Stimulated activated memory B cell treated with anti-CD40 and anti-IgM and Interleukin-4, amounts not matched to agents 10 μg/mL and 1 μg/mL and 100 μg/mL, for 72 hours (primary cell): ENCODE results near the gene ARHGAP15.

Experiments
- ATAC-seq: fragments of 150-1000 bp; cut with Tn5 transposase; 2 replicates; pipeline ENCODE4 v1.10.0; 2021
- H3K27ac Mint-ChIP-seq: one replicate; pipeline ENCODE4 v1.8.0; 2022; ENCODE audit warnings: mild to moderate bottlenecking, mixed read lengths
- H3K27me3 Mint-ChIP-seq: one replicate; pipeline ENCODE4 v1.8.0; 2022; ENCODE audit warnings: mixed read lengths
- H3K36me3 Mint-ChIP-seq: one replicate; pipeline ENCODE4 v1.8.0; 2022; ENCODE audit warnings: mixed read lengths
- H3K4me1 Mint-ChIP-seq: one replicate; pipeline ENCODE4 v1.8.0; 2022; ENCODE audit warnings: mixed read lengths
- H3K4me3 Mint-ChIP-seq: one replicate; pipeline ENCODE4 v1.8.0; 2022; ENCODE audit warnings: mild to moderate bottlenecking, moderate library complexity, mixed read lengths
- H3K9me3 Mint-ChIP-seq: one replicate; pipeline ENCODE4 v1.8.0; 2022; ENCODE audit warnings: mixed read lengths

The ARHGAP15 gene

DNA sequence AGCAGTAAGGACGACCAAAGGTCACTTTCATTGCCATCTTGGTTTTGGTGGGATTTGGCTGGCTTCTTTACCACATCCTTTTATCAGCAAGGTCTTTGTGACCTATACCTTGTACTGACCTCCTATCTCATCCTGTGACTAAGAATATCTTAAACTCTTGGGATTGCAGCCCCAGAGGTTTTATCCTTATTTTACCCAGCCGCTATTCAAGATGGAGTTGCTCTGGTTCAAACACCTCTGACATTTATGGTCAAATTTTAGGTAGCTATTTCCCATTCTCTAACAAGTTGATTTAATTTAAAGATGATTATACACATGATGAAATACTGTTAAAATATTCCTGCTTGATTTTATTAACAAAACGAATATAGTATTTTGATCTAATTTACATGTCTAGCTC lies 326.1 kb downstream of the ARHGAP15 start:
- H3K27ac Mint-ChIP-seq = no peak overlapping the region
- H3K4me3 Mint-ChIP-seq = no peak overlapping the region
- H3K36me3 Mint-ChIP-seq = peaks cover 44% of the 10 kb centered on the region
- peaks cover 2% of the 10 kb centered on the region for H3K9me3 Mint-ChIP-seq
- H3K4me1 Mint-ChIP-seq = no peaks in the 10 kb centered on the region
- H3K27me3 Mint-ChIP-seq = no peaks in the 10 kb centered on the region
- no peak for ATAC-seq

- Mint-ChIP-seq H3K27ac (no peak overlapping the region), H3K27me3 (no peaks in the 10 kb centered on the region), H3K9me3 (peaks cover 2% of the 10 kb centered on the region), H3K36me3 (peaks cover 42% of the 10 kb centered on the region), H3K4me1 (peaks cover 6% of the 10 kb centered on the region), H3K4me3 (no peak overlapping the region)
- ATAC-seq = no peak
These were observed 329.3 kb downstream of the ARHGAP15 start for GRCh38 chr2:143458258-143459190.

- H3K9me3 Mint-ChIP-seq = no peaks in the 10 kb centered on the region
- H3K27me3 Mint-ChIP-seq = no peaks in the 10 kb centered on the region
- ATAC-seq = no peak
- peaks cover 6% of the 10 kb centered on the region for H3K4me1 Mint-ChIP-seq
- no peak overlapping the region for H3K4me3 Mint-ChIP-seq
- H3K36me3 Mint-ChIP-seq = peaks cover 31% of the 10 kb centered on the region
- H3K27ac Mint-ChIP-seq = no peak overlapping the region
These were observed 331.2 kb downstream of the ARHGAP15 start for GRCh38 chr2:143460382-143460781.

DNA sequence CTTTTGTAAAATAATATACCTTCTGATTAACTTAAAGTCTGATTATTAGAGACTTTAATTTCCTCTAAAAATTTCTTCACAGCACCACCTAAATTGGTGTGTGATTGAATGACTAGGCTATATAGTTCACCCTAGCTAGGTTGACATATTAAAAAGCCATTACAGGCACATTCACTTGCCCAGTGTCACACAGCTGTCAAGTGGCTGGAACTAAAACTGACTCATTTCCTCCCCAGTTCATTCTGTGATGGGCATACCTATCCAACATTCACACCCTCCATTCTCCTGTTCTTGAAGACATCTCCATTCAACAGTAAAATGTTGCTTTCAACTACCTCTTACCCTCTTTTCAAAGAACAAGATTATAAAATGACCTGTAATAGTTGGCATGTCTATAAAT lies 334.5 kb downstream of the ARHGAP15 start:
- Mint-ChIP-seq H3K27ac (no peak overlapping the region), H3K9me3 (no peaks in the 10 kb centered on the region), H3K4me3 (no peak overlapping the region)

DNA sequence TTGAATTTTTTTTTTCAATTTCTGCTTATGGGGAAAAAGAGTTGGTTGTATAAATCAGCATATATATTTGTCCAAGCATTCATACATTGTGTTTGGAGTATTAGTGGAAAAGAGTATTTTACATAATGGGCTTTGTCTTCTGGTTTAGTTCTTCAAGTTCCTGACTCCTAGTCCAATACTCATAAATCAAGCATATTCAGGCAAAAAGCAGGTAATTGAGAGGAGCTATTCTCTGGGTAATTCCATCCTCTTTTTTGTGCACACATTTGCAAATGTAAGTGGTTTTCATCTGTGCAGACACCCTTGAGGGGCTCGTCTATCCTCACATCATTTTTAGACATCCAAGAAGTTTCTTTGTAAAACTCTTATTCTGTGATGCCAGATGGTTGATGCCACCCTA lies 337.2 kb downstream of the ARHGAP15 start:
- H3K4me1 Mint-ChIP-seq = peaks cover 25% of the 10 kb centered on the region
- H3K27me3 Mint-ChIP-seq = no peaks in the 10 kb centered on the region
- H3K9me3 Mint-ChIP-seq = no peaks in the 10 kb centered on the region
- H3K27ac Mint-ChIP-seq = no peak overlapping the region
- H3K36me3 Mint-ChIP-seq = peaks cover 27% of the 10 kb centered on the region
- no peak overlapping the region for H3K4me3 Mint-ChIP-seq
- ATAC-seq = no peak

More for the DNA sequence above, 334.5 kb downstream of the ARHGAP15 start:
- no peaks in the 10 kb centered on the region for H3K27me3 Mint-ChIP-seq
- H3K36me3 Mint-ChIP-seq = peaks cover 32% of the 10 kb centered on the region
- no peak for ATAC-seq
- peaks cover 19% of the 10 kb centered on the region for H3K4me1 Mint-ChIP-seq

DNA sequence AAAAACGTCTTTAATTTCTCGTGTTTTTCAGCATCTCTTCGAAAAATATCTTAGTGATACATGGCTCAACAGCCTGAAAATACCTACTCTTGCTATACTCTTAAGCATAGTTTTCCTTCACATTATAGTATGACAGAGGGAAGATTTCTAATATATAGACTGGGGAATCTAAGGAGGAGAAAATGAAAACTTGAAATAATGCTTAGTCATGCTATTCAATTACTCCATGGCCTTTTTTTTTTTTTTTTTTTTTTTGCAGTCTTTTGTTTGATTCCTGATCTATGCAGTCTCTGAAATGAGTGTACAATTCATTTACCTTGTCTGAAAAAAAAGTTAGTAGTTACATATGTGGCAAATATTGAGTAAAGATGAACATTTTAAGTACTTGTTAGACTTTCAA lies 337.8 kb downstream of the ARHGAP15 start:
- no peaks in the 10 kb centered on the region for H3K27me3 Mint-ChIP-seq
- no peak overlapping the region for H3K4me3 Mint-ChIP-seq
- peaks cover 27% of the 10 kb centered on the region for H3K36me3 Mint-ChIP-seq
- H3K27ac Mint-ChIP-seq = no peak overlapping the region
- no peak for ATAC-seq
- H3K4me1 Mint-ChIP-seq = peaks cover 20% of the 10 kb centered on the region
- H3K9me3 Mint-ChIP-seq = no peaks in the 10 kb centered on the region

- Mint-ChIP-seq H3K36me3 (peaks cover 29% of the 10 kb centered on the region), H3K27ac (peak overlapping the region; percentile 46), H3K9me3 (no peaks in the 10 kb centered on the region), H3K4me3 (no peak overlapping the region), H3K27me3 (no peaks in the 10 kb centered on the region), H3K4me1 (peaks cover 19% of the 10 kb centered on the region)
- ATAC-seq = peak; percentile 78
These were observed 339.2 kb downstream of the ARHGAP15 start for GRCh38 chr2:143468341-143468888.

DNA sequence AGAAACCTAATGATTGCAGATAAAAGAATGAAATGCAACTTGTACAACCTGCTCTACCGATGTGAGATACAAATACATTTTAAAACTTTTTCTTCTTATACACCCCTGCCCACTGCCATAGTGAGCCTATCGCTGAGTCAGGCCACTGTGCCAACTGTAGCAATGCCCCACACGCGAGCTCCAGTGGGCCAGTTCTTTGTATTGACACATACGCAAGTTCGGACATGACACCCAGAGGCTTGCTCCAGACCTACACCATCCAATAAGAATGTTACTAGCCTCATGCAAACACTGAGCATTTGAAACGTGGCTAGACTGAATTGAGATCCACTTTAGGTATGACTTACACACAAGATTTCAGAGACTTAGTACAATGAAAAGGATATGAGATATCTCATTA lies 340.1 kb downstream of the ARHGAP15 start:
- no peak overlapping the region for H3K4me3 Mint-ChIP-seq
- H3K4me1 Mint-ChIP-seq = peaks cover 19% of the 10 kb centered on the region
- no peaks in the 10 kb centered on the region for H3K9me3 Mint-ChIP-seq
- peak overlapping the region; percentile 46 for H3K27ac Mint-ChIP-seq
- no peaks in the 10 kb centered on the region for H3K27me3 Mint-ChIP-seq
- no peak for ATAC-seq
- peaks cover 30% of the 10 kb centered on the region for H3K36me3 Mint-ChIP-seq

DNA sequence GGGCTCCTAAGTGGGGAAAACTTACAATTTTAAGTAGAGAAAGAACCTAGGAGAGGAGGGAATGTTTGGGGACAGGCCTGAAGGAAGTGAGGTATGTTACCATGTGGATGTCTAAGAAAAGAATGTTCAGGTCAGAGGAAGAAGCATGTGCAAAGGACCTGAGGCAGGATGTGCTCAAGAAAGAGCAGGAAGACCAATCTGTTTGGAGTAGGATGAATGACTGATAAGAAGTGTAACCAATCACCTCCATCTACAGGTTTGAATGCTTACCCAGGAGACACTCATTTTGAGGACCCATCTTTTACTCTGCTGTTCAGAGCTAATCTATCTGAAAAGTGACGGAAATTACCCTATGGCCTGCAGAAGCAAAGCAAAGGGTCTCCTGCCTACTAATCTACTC lies 342.3 kb downstream of the ARHGAP15 start:
- no peak overlapping the region for H3K27ac Mint-ChIP-seq
- no peaks in the 10 kb centered on the region for H3K27me3 Mint-ChIP-seq
- H3K9me3 Mint-ChIP-seq = no peaks in the 10 kb centered on the region
- ATAC-seq = no peak
- peaks cover 26% of the 10 kb centered on the region for H3K36me3 Mint-ChIP-seq
- H3K4me3 Mint-ChIP-seq = no peak overlapping the region
- H3K4me1 Mint-ChIP-seq = peaks cover 25% of the 10 kb centered on the region

- peaks cover 26% of the 10 kb centered on the region for H3K36me3 Mint-ChIP-seq
These were observed 344.0 kb downstream of the ARHGAP15 start for GRCh38 chr2:143473216-143473615.

GRCh38 chr2:143473820-143474219 lies 344.6 kb downstream of the ARHGAP15 start:
- Mint-ChIP-seq H3K36me3 (peaks cover 26% of the 10 kb centered on the region), H3K27ac (no peak overlapping the region), H3K27me3 (no peaks in the 10 kb centered on the region), H3K4me3 (no peak overlapping the region), H3K9me3 (no peaks in the 10 kb centered on the region), H3K4me1 (peaks cover 27% of the 10 kb centered on the region)
- ATAC-seq = no peak

More at GRCh38 chr2:143473216-143473615, 344.0 kb downstream of the ARHGAP15 start:
- Mint-ChIP-seq H3K9me3 (no peaks in the 10 kb centered on the region), H3K27ac (no peak overlapping the region), H3K4me1 (peaks cover 31% of the 10 kb centered on the region), H3K4me3 (no peak overlapping the region), H3K27me3 (no peaks in the 10 kb centered on the region)
- no peak for ATAC-seq

DNA sequence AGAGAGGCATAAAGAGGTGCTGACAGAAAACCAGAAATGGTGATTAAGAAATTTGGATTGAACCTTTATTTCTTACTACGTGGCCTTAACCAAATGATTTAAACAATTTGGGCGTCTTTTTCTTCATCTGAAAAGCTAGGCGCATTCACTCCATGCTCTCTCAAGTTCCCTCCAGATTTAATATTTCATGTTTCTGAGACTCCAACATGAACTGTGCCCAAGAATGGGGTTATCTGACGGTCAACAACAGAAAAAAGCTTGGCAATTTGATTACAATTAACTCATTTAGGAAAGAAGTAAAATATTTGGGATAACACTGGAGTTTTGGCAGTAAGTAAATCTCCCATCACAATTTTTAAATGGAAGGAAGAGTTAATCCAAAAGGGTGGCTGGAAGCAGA lies 345.4 kb downstream of the ARHGAP15 start:
- Mint-ChIP-seq H3K27me3 (no peaks in the 10 kb centered on the region), H3K36me3 (peaks cover 26% of the 10 kb centered on the region), H3K4me3 (no peak overlapping the region), H3K4me1 (peaks cover 22% of the 10 kb centered on the region), H3K27ac (no peak overlapping the region), H3K9me3 (no peaks in the 10 kb centered on the region)
- ATAC-seq = no peak

GRCh38 chr2:143475041-143475776 lies 346.0 kb downstream of the ARHGAP15 start:
- H3K9me3 Mint-ChIP-seq = no peaks in the 10 kb centered on the region
- no peak overlapping the region for H3K4me3 Mint-ChIP-seq
- H3K27me3 Mint-ChIP-seq = no peaks in the 10 kb centered on the region
- H3K27ac Mint-ChIP-seq = peak overlapping the region; percentile 33
- ATAC-seq = no peak
- H3K36me3 Mint-ChIP-seq = peaks cover 26% of the 10 kb centered on the region
- peaks cover 22% of the 10 kb centered on the region for H3K4me1 Mint-ChIP-seq

GRCh38 chr2:143476336-143477087 lies 347.3 kb downstream of the ARHGAP15 start:
- Mint-ChIP-seq H3K27ac (no peak overlapping the region), H3K4me3 (no peak overlapping the region), H3K4me1 (peaks cover 22% of the 10 kb centered on the region), H3K9me3 (no peaks in the 10 kb centered on the region), H3K27me3 (no peaks in the 10 kb centered on the region), H3K36me3 (peaks cover 21% of the 10 kb centered on the region)
- no peak for ATAC-seq
